Measurements from ENCODE around the gene TUBGCP6. TPM values are rescaled to one million over a fixed set of nuclear protein-coding genes. Genes with fewer than 3 reads are reported as not detected.

Gene TUBGCP6
- total RNA-seq, 2 donors from 2014 or later, result 52.3 to 80.1 TPM

DNA sequence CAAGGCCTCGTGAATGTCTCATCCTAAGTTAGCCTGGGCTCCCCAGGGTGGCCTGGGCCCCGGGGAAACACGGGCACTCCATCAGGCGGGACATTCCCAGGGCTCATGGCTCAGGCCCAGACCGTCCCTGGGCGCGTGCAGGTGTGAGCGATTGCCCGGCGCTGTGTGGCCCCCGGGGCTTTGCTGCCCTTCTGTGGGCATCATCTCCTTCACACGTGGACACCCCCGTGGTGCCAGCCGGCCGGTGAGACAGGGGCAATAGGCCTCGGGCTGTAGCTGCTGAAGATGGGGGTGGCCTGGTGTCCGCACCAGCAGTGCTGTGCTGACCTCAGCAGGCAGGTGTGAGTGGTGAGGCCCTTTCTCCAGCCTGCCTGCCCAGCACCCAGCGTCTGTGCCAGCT lies 48.6 kb downstream of the TUBGCP6 start:
- Histone ChIP-seq H3K9me3 (no peaks in the 10 kb centered on the region), H3K27ac (no peak overlapping the region), H3K4me1 (ENCODE audit: control insufficient read depth in 1 of 2, low read depth in 2 of 2) (peaks cover 6 to 15% of the 10 kb centered on the region in 2 donors), H3K4me3 (no peak overlapping the region), H3K36me3 (peaks cover 8% of the 10 kb centered on the region), H3K27me3 (replicated peaks; ENCODE audit: insufficient read depth) (no peaks in the 10 kb centered on the region)
- DNase-seq (ENCODE audit: low spot score), result no peak
- ATAC-seq (ENCODE audit: insufficient number of reproducible peaks, low FRiP score, low read depth), result no peak
- no peak for TF ChIP-seq CTCF (IDR thresholded peaks at IDR 0.05)

- Histone ChIP-seq H3K27me3 (replicated peaks; ENCODE audit: insufficient read depth) (no peaks in the 10 kb centered on the region), H3K9me3 (no peaks in the 10 kb centered on the region), H3K36me3 (peaks cover 8% of the 10 kb centered on the region), H3K4me3 (no peak overlapping the region), H3K27ac (no peak overlapping the region), H3K4me1 (ENCODE audit: control insufficient read depth in 1 of 2, low read depth in 2 of 2) (peaks cover 16 to 26% of the 10 kb centered on the region in 2 donors)
- no peak for DNase-seq (ENCODE audit: low spot score)
- no peak for TF ChIP-seq CTCF (IDR thresholded peaks at IDR 0.05)
- ATAC-seq (ENCODE audit: insufficient number of reproducible peaks, low FRiP score, low read depth), result no peak
Observed at GRCh38 chr22:50194037-50194805, 50.6 kb downstream of the TUBGCP6 start.

- TF ChIP-seq CTCF (IDR thresholded peaks at IDR 0.05), result no peak
- Histone ChIP-seq H3K27me3 (replicated peaks; ENCODE audit: insufficient read depth) (no peaks in the 10 kb centered on the region), H3K4me3 (no peak overlapping the region), H3K27ac (no peak overlapping the region), H3K36me3 (peaks cover 8% of the 10 kb centered on the region), H3K9me3 (no peaks in the 10 kb centered on the region), H3K4me1 (ENCODE audit: control insufficient read depth in 1 of 2, low read depth in 2 of 2) (peaks cover 18 to 27% of the 10 kb centered on the region in 2 donors)
- ATAC-seq (ENCODE audit: insufficient number of reproducible peaks, low FRiP score, low read depth) (no peak), DNase-seq (ENCODE audit: low spot score) (no peak)
Observed at GRCh38 chr22:50193621-50194020, 51.2 kb downstream of the TUBGCP6 start.

GRCh38 chr22:50192436-50193204 lies 52.2 kb downstream of the TUBGCP6 start:
- DNase-seq (ENCODE audit: low spot score) (no peak), ATAC-seq (ENCODE audit: insufficient number of reproducible peaks, low FRiP score, low read depth) (no peak)
- Histone ChIP-seq H3K4me1 (ENCODE audit: control insufficient read depth in 1 of 2, low read depth in 2 of 2) (peaks cover 18 to 27% of the 10 kb centered on the region in 2 donors), H3K36me3 (peaks cover 8% of the 10 kb centered on the region), H3K4me3 (no peak overlapping the region), H3K9me3 (no peaks in the 10 kb centered on the region), H3K27me3 (replicated peaks; ENCODE audit: insufficient read depth) (no peaks in the 10 kb centered on the region), H3K27ac (no peak overlapping the region)
- no peak for TF ChIP-seq CTCF (IDR thresholded peaks at IDR 0.05)

Measured in thoracic aorta (tissue), 2 donors.